GM13977 (cell line): Measurements from ENCODE around the gene SLC44A5.

Experiments used
- DNase-seq: peaks from one replicate; pipeline ENCODE4 v3.0.0; 2012; ENCODE audit warnings: low spot score
- in situ Hi-C: fragments of 300-500 bp; cut with MboI; formaldehyde crosslinking; loops from one replicate; pipeline ENCODE4 v1.12.0; 2022; ENCODE audit warnings: low sequenced_read_pairs, low pct_unique_long_range_greater_than_20kb, mixed read lengths, inconsistent platforms; ENCODE audit not compliant: unreplicated experiment
- TF ChIP-seq, protein P1 (sequence below): IDR thresholded peaks from 2 replicates; pipeline ENCODE4 v1.5.1; 2012; ENCODE audit warnings: mild to moderate bottlenecking, control low read depth; ENCODE audit not compliant: insufficient read depth; ENCODE audit errors: extremely low read depth, missing control alignments

The SLC44A5 gene

DNA sequence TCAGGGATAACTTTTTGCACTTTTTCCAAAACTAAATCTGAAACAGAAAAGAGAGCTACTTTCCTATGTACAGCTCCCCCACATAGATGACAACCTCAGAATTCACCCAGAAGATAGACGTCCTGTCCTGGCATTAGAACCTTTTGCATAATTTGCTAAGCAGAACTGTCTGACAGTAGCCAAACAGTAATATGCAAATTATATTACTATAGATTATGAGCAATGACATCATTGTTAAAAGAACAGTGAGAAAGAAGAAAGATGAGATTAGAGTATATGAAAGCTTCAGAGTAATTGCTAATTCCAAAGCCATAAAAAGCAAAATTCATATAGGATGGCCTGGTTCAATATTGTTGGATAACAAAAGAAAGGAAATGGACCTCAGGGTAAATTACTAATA, 43.7 kb downstream of the SLC44A5 start:
- TF ChIP-seq, protein P1, sequence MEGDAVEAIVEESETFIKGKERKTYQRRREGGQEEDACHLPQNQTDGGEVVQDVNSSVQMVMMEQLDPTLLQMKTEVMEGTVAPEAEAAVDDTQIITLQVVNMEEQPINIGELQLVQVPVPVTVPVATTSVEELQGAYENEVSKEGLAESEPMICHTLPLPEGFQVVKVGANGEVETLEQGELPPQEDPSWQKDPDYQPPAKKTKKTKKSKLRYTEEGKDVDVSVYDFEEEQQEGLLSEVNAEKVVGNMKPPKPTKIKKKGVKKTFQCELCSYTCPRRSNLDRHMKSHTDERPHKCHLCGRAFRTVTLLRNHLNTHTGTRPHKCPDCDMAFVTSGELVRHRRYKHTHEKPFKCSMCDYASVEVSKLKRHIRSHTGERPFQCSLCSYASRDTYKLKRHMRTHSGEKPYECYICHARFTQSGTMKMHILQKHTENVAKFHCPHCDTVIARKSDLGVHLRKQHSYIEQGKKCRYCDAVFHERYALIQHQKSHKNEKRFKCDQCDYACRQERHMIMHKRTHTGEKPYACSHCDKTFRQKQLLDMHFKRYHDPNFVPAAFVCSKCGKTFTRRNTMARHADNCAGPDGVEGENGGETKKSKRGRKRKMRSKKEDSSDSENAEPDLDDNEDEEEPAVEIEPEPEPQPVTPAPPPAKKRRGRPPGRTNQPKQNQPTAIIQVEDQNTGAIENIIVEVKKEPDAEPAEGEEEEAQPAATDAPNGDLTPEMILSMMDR = no peak
- DNase-seq = no peak
- in situ Hi-C loops = no loop called here

- TF ChIP-seq, protein P1 = no peak
- no peak for DNase-seq
- in situ Hi-C loops = no loop called here
These were observed 51.1 kb downstream of the SLC44A5 start for GRCh38 chr1:75559800-75560199.

GRCh38 chr1:75559136-75559535, 51.8 kb downstream of the SLC44A5 start:
- no peak for DNase-seq
- in situ Hi-C loops = no loop called here
- TF ChIP-seq, protein P1 = no peak

DNA sequence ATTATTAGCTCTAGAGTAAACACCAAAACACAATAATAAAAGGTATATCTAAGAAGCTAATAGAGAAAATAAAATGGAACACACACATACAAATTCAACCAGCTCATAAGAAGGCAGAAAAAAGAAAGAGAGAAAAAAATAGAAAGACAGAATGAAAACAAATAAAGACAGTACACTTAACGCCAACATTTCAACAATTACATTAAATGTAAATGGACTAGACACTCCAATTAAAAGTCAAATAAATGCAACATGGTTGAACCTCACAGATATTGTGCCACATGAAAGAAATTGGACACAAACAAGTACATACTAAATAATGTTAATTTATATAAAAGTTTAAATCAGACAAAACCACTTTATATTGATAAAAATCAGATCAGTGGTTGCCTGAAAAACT, 56.0 kb downstream of the SLC44A5 start:
- no peak for DNase-seq
- in situ Hi-C loops = no loop called here
- TF ChIP-seq, protein P1 = no peak

DNA sequence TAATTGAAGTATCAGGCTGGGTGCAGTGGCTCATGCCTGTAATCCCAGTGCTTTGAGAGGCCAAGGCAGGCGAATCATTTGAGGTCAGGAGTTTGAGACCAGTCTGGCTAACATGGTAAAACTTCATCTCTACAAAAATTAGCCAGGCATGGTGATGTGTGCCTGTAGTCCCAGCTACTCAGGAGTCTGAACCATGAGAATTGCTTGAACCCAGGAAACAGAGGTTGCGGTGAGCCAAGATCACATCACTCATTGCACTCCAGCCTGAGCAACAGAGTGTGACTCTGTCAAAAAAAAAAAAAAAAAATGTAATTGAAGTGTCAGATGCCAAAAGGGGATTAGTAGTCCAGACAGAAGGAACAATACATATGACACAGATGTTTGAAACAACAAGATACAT, 56.7 kb downstream of the SLC44A5 start:
- TF ChIP-seq, protein P1 = no peak
- DNase-seq = no peak
- in situ Hi-C loops = no loop called here

GRCh38 chr1:75550559-75550958, 60.4 kb downstream of the SLC44A5 start:
- in situ Hi-C loops = no loop called here
- TF ChIP-seq, protein P1 = no peak
- no peak for DNase-seq
